H9 (cell line): ENCODE data around the gene FMN1. TPM values are rescaled to one million over a fixed set of nuclear protein-coding genes. Genes with fewer than 3 reads are reported as not detected.

Experiments used
- DNase-seq: peaks from one replicate; pipeline ENCODE4 v3.0.0-alpha.2; 2017
- H2AFZ ChIP-seq: one replicate; pipeline ENCODE4 v1.6.1; 2013; ENCODE audit warnings: mild to moderate bottlenecking, low read length, control low read depth, moderate library complexity
- H2AK5ac ChIP-seq: 2 replicates; pipeline ENCODE4 v1.6.1; 2013; ENCODE audit warnings: low read length, control low read depth, mixed read lengths; ENCODE audit not compliant: insufficient read length
- H2BK120ac ChIP-seq: one replicate; pipeline ENCODE4 v1.6.1; 2013; ENCODE audit warnings: low read depth, mild to moderate bottlenecking, low read length, control low read depth, inconsistent platforms; ENCODE audit not compliant: poor library complexity, severe bottlenecking
- H2BK12ac ChIP-seq: 2 replicates; pipeline ENCODE4 v1.6.1; 2013; ENCODE audit warnings: low read length, control low read depth, mixed read lengths, low read depth; ENCODE audit not compliant: insufficient read length
- H2BK15ac ChIP-seq: 2 replicates; pipeline ENCODE4 v1.6.1; 2013; ENCODE audit warnings: low read depth, low read length, control low read depth
- H2BK20ac ChIP-seq: one replicate; pipeline ENCODE4 v1.6.1; 2013; ENCODE audit warnings: low read depth, mild to moderate bottlenecking, low read length, control low read depth, inconsistent platforms; ENCODE audit not compliant: poor library complexity, severe bottlenecking
- H2BK5ac ChIP-seq: 2 replicates; pipeline ENCODE4 v1.6.1; 2013; ENCODE audit warnings: low read length, control low read depth, mixed read lengths; ENCODE audit not compliant: insufficient read length
- H3K14ac ChIP-seq: 2 replicates; pipeline ENCODE4 v1.6.1; 2013; ENCODE audit warnings: low read length, control low read depth; ENCODE audit not compliant: insufficient read depth
- H3K18ac ChIP-seq: 2 replicates; pipeline ENCODE4 v1.6.1; 2013; ENCODE audit warnings: low read depth, mild to moderate bottlenecking, mixed read lengths, low read length, control low read depth; ENCODE audit not compliant: insufficient read length
- H3K23ac ChIP-seq: 2 replicates; pipeline ENCODE4 v1.6.1; 2013; ENCODE audit warnings: low read length, control low read depth, mixed read lengths, low read depth; ENCODE audit not compliant: insufficient read length
- H3K23me2 ChIP-seq: 2 replicates; pipeline ENCODE4 v1.6.1; 2013; ENCODE audit warnings: low read depth, mild to moderate bottlenecking, mixed read lengths, low read length, control low read depth; ENCODE audit not compliant: insufficient read length, poor library complexity, severe bottlenecking
- H3K27ac ChIP-seq: 2 replicates; pipeline ENCODE4 v1.5.1; 2013; ENCODE audit warnings: low read length, control low read depth, mixed read lengths, low read depth; ENCODE audit not compliant: insufficient read length
- H3K27me3 ChIP-seq: 2 replicates; pipeline ENCODE4 v1.6.1; 2013; ENCODE audit warnings: low read length, control low read depth, inconsistent platforms; ENCODE audit not compliant: insufficient read depth
- H3K4ac ChIP-seq: 2 replicates; pipeline ENCODE4 v1.6.1; 2013; ENCODE audit warnings: low read depth, mild to moderate bottlenecking, control low read depth, inconsistent platforms, low read length, moderate library complexity
- H3K4me1 ChIP-seq: 2 replicates; pipeline ENCODE4 v1.6.1; 2013; ENCODE audit warnings: low read length, control low read depth, inconsistent platforms; ENCODE audit not compliant: insufficient read depth
- H3K4me2 ChIP-seq: 2 replicates; pipeline ENCODE4 v1.6.1; 2013; ENCODE audit warnings: low read length, control low read depth, mixed read lengths; ENCODE audit not compliant: insufficient read length, insufficient read depth
- H3K56ac ChIP-seq: 2 replicates; pipeline ENCODE4 v1.6.1; 2013; ENCODE audit warnings: low read depth, mild to moderate bottlenecking, mixed read lengths, low read length, control low read depth; ENCODE audit not compliant: insufficient read length
- H3K79me1 ChIP-seq: 2 replicates; pipeline ENCODE4 v1.6.1; 2013; ENCODE audit warnings: low read depth, mild to moderate bottlenecking, moderate library complexity, low read length, control low read depth, inconsistent platforms; ENCODE audit not compliant: insufficient read depth, poor library complexity, severe bottlenecking
- H3K79me2 ChIP-seq: 2 replicates; pipeline ENCODE4 v1.6.1; 2013; ENCODE audit warnings: low read length, control low read depth, inconsistent platforms; ENCODE audit not compliant: insufficient read depth
- H3K9ac ChIP-seq: 2 replicates; pipeline ENCODE4 v1.6.1; 2013; ENCODE audit warnings: low read length, control low read depth, mixed read lengths; ENCODE audit not compliant: insufficient read length; ENCODE audit errors: extremely low read depth
- H3K9me3 ChIP-seq: one replicate; pipeline ENCODE4 v1.6.1; 2013; ENCODE audit warnings: low read depth, low read length, inconsistent platforms; ENCODE audit not compliant: control insufficient read depth
- H3T11ph ChIP-seq: one replicate; pipeline ENCODE4 v1.6.1; 2013; ENCODE audit warnings: mild to moderate bottlenecking, low read length, control low read depth, inconsistent platforms
- H4K20me1 ChIP-seq: one replicate; pipeline ENCODE4 v1.6.1; 2013; ENCODE audit not compliant: control insufficient read depth, insufficient read length, insufficient read depth
- H4K5ac ChIP-seq: 2 replicates; pipeline ENCODE4 v1.6.1; 2013; ENCODE audit warnings: low read depth, mild to moderate bottlenecking, mixed read lengths, low read length, control low read depth; ENCODE audit not compliant: insufficient read length
- H4K8ac ChIP-seq: replicated peaks from 2 replicates; pipeline ENCODE4 v1.6.1; 2013; ENCODE audit warnings: low read length, control low read depth, mixed read lengths, low read depth; ENCODE audit not compliant: insufficient read length
- H4K91ac ChIP-seq: 2 replicates; pipeline ENCODE4 v1.6.1; 2013; ENCODE audit warnings: low read depth, mild to moderate bottlenecking, moderate library complexity, mixed read lengths, low read length, control low read depth; ENCODE audit not compliant: insufficient read length
- H3K27ac Mint-ChIP-seq, 3 experiments: 2 replicates in 2 of 3; 3 replicates in 1 of 3; pipeline ENCODE4 v1.8.0; 2020 to 2021; ENCODE audit warnings: mixed read lengths in 3 of 3, mild to moderate bottlenecking in 1 of 3, moderate library complexity in 1 of 3
- H3K27me3 Mint-ChIP-seq: 2 replicates; pipeline ENCODE4 v1.8.0; 2021; ENCODE audit warnings: low read depth, mild to moderate bottlenecking, moderate library complexity, mixed read lengths
- H3K36me3 Mint-ChIP-seq, 3 experiments: 2 replicates in 2 of 3; 3 replicates in 1 of 3; pipeline ENCODE4 v1.8.0; 2020 to 2021; ENCODE audit warnings: low read depth in 3 of 3, mixed read lengths in 3 of 3; ENCODE audit not compliant: insufficient read depth in 1 of 3
- H3K4me1 Mint-ChIP-seq, 2 experiments: 2 replicates each; pipeline ENCODE4 v1.8.0; 2020; ENCODE audit warnings: mixed read lengths in 2 of 2
- H3K4me3 Mint-ChIP-seq, 2 experiments: 2 replicates in 1 of 2; 3 replicates in 1 of 2; pipeline ENCODE4 v1.8.0; 2020 to 2021; ENCODE audit warnings: mild to moderate bottlenecking in 2 of 2, mixed read lengths in 2 of 2, moderate library complexity in 1 of 2
- H3K9me3 Mint-ChIP-seq, 2 experiments: 2 replicates in 1 of 2; 3 replicates in 1 of 2; pipeline ENCODE4 v1.8.0; 2020; ENCODE audit warnings: mild to moderate bottlenecking in 2 of 2, mixed read lengths in 2 of 2, moderate library complexity in 1 of 2
- WGBS: extraction: QIAGEN DNeasy Blood & Tissue Kit; methylation state at CpG from one replicate; pipeline ENCODE4 v1.1.7; 2013; ENCODE audit warnings: missing lambda C conversion rate, low lambda C conversion rate, mixed read lengths; ENCODE audit not compliant: insufficient read length; ENCODE audit errors: extremely low coverage; 5-methylcytosine and 5-hydroxymethylcytosine counted together
- total RNA-seq: library from RNA; stranded (reverse); gene quantifications from 2 replicates; pipeline ENCODE4 v1.2.1, GENCODE V29; 2021
- TF ChIP-seq, protein P1 (sequence below): fragments of 200-600 bp; sonication (generic); conservative IDR thresholded peaks from 3 replicates; pipeline ENCODE4 v1.8.0; 2021; ENCODE audit warnings: antibody characterized with exemption, mild to moderate bottlenecking

The FMN1 gene
- total RNA-seq, 1 experiment from 2014 or later, result 1.9 TPM

GRCh38 chr15:33138000-33138399 lies 56.5 kb downstream of the FMN1 start:
- Histone ChIP-seq H3K23me2 (no peaks in the 10 kb centered on the region), H2BK5ac (no peak overlapping the region), H2AFZ (no peak overlapping the region), H4K5ac (no peak overlapping the region), H3K56ac (no peak overlapping the region), H3T11ph (no peak overlapping the region), H2BK20ac (no peak overlapping the region), H3K27me3 (no peaks in the 10 kb centered on the region), H3K18ac (no peak overlapping the region), H3K27ac (no peak overlapping the region), H2BK120ac (no peak overlapping the region), H3K4me2 (no peak overlapping the region), H4K91ac (no peak overlapping the region), H3K9ac (no peak overlapping the region), H2AK5ac (no peak overlapping the region), H4K20me1 (no peaks in the 10 kb centered on the region), H2BK15ac (no peak overlapping the region), H3K4me1 (no peaks in the 10 kb centered on the region), H3K9me3 (no peaks in the 10 kb centered on the region), H3K14ac (no peak overlapping the region), H3K4ac (no peak overlapping the region), H2BK12ac (no peak overlapping the region), H3K79me1 (no peaks in the 10 kb centered on the region), H3K23ac (no peak overlapping the region), H4K8ac (no peak overlapping the region), H3K79me2 (no peaks in the 10 kb centered on the region)
- no peak overlapping the region for H3K27ac Mint-ChIP-seq
- H3K9me3 Mint-ChIP-seq, result no peaks in the 10 kb centered on the region
- H3K4me3 Mint-ChIP-seq, result no peak overlapping the region
- no peaks in the 10 kb centered on the region for H3K36me3 Mint-ChIP-seq
- TF ChIP-seq, protein P1, sequence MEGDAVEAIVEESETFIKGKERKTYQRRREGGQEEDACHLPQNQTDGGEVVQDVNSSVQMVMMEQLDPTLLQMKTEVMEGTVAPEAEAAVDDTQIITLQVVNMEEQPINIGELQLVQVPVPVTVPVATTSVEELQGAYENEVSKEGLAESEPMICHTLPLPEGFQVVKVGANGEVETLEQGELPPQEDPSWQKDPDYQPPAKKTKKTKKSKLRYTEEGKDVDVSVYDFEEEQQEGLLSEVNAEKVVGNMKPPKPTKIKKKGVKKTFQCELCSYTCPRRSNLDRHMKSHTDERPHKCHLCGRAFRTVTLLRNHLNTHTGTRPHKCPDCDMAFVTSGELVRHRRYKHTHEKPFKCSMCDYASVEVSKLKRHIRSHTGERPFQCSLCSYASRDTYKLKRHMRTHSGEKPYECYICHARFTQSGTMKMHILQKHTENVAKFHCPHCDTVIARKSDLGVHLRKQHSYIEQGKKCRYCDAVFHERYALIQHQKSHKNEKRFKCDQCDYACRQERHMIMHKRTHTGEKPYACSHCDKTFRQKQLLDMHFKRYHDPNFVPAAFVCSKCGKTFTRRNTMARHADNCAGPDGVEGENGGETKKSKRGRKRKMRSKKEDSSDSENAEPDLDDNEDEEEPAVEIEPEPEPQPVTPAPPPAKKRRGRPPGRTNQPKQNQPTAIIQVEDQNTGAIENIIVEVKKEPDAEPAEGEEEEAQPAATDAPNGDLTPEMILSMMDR, result no peak
- no peaks in the 10 kb centered on the region for H3K27me3 Mint-ChIP-seq
- DNase-seq, result no peak
- WGBS, result no CpG with 5 or more reads among the region's 3 CpGs
- peaks cover 8% of the 10 kb centered on the region in 2 experiments for H3K4me1 Mint-ChIP-seq
